SK-N-MC (cell line): ENCODE results near the gene ARHGAP28.

ENCODE experiments used
- EZH2 ChIP-seq: fragments of 200-600 bp; sonication (generic); IDR thresholded peaks from one replicate; pipeline ENCODE4 v1.6.1; 2017; ENCODE audit warnings: antibody characterized with exemption
- POLR2AphosphoS5 ChIP-seq: IDR thresholded peaks from 2 replicates; pipeline ENCODE4 v1.6.1; 2012; ENCODE audit warnings: mild to moderate bottlenecking, low read depth, low read length, borderline replicate concordance

- TF ChIP-seq POLR2AphosphoS5 (no peak), EZH2 (no peak)
These were observed 51.7 kb downstream of the ARHGAP28 start for GRCh38 chr18:6781142-6781714.
